Right lobe of liver (tissue), 6 donors: ENCODE results near the gene TWIST2. TPM values are rescaled to one million over a fixed set of nuclear protein-coding genes. Genes with fewer than 3 reads are reported as not detected.
A peak's percentile ranks its signal among the peaks of the same experiment; 100 is the strongest.

Experiments
- ATAC-seq, 4 donors: fragments of 200-7000 bp; cut with Tn5 transposase; one replicate each; pipeline ENCODE4 v1.9.1; 2020; ENCODE audit warnings: mild to moderate bottlenecking in 4 of 4, moderate library complexity in 4 of 4
- DNase-seq, 3 donors: peaks; one replicate each; pipeline ENCODE4 v3.0.0-alpha.2; 2020
- H3K27ac ChIP-seq, 3 donors: fragments of 200-600 bp; one replicate each; pipeline ENCODE4 v1.8.0; 2022
- H3K27me3 ChIP-seq, 2 donors: fragments of 200-600 bp; one replicate each; pipeline ENCODE4 v1.8.0; 2022
- H3K36me3 ChIP-seq, 4 donors: fragments of 200-600 bp; sonication (generic) in 1 of 4; one replicate each; pipeline versions ENCODE4 v1.5.1 to v1.8.0; 2017 to 2022; ENCODE audit warnings: control low read depth in 1 of 4
- H3K4me1 ChIP-seq, 4 donors: fragments of 200-600 bp; sonication (generic) in 1 of 4; one replicate each; pipeline versions ENCODE4 v1.5.1 to v1.8.0; 2017 to 2022; ENCODE audit warnings: control low read depth in 1 of 4
- H3K4me3 ChIP-seq, 3 donors: fragments of 200-600 bp; one replicate each; pipeline ENCODE4 v1.8.0; 2022
- H3K9me3 ChIP-seq, 4 donors: fragments of 200-600 bp; sonication (generic) in 1 of 4; one replicate each; pipeline versions ENCODE4 v1.5.1 to v1.8.0; 2017 to 2022; ENCODE audit warnings: control low read depth in 1 of 4
- CTCF ChIP-seq, 4 donors: fragments of 200-600 bp in 3 of 4; fragments of 450-650 bp in 1 of 4; IDR thresholded peaks; one replicate each; pipeline versions ENCODE4 v1.5.1 to v1.8.0; 2016 to 2022; ENCODE audit warnings: antibody characterized with exemption in 4 of 4, mild to moderate bottlenecking in 2 of 4
- POLR2A ChIP-seq: fragments of 450-650 bp; IDR thresholded peaks from one replicate; pipeline ENCODE4 v1.6.1; 2017; ENCODE audit warnings: antibody characterized with exemption, mild to moderate bottlenecking
- WGBS: methylation state at CpG from one replicate; pipeline ENCODE4 v1.1.6; 2018; ENCODE audit warnings: low coverage, low lambda C conversion rate; ENCODE audit not compliant: insufficient coverage; ENCODE audit errors: missing lambda C conversion rate; 5-methylcytosine and 5-hydroxymethylcytosine counted together
- intact Hi-C, 2 donors: fragments of 100-400 bp; cut with DNase I; formaldehyde crosslinking; loops; one replicate each; pipeline versions ENCODE4 v1.11.2 to v1.14.1; 2022
- total RNA-seq, 6 experiments: library from RNA; depleted of rRNA in 2 of 6; stranded (reverse); fragments of >200 nt in 2 of 6; fragmentation: NEBNext Ultra II Directional in 3 of 6; extraction: Animal tissue kit (Norgen Biotek cat#: 25700) in 3 of 6; gene quantifications; one replicate each; pipeline versions ENCODE4 v1.1.0 to v1.2.4, GENCODE V29; 2016 to 2023
- donor health status: DM: no; HTN: yes; CAD: no.
- donor health status: DM: no; HTN: no; CAD: no.
- donor health status: DM: no; HTN: no; CAD: no.
- donor health status: DM: no; HTN: yes; CAD: no.
- donor health status: DM: no; HTN: yes; CAD: no.

The TWIST2 gene
- total RNA-seq, 6 experiments from 2014 or later, result 0.15 to 0.56 (median 0.18) TPM; not detected in 3

GRCh38 chr2:238863749-238864206 lies 15.9 kb downstream of the TWIST2 start:
- no peaks in the 10 kb centered on the region for H3K9me3 ChIP-seq
- H3K36me3 ChIP-seq, result no peaks in the 10 kb centered on the region
- ATAC-seq, result no peak
- H3K27me3 ChIP-seq, result no peaks in the 10 kb centered on the region
- no peak for TF ChIP-seq POLR2A
- no peak for TF ChIP-seq CTCF (IDR thresholded peaks at IDR 0.05)
- H3K27ac ChIP-seq, result no peak overlapping the region
- no peak overlapping the region for H3K4me3 ChIP-seq
- intact Hi-C loops, result no loop called here
- WGBS, result 61% methylated on average over 8 of the region's 9 CpGs
- H3K4me1 ChIP-seq, result no peaks in the 10 kb centered on the region
- DNase-seq, result no peak

GRCh38 chr2:238864207-238865014 lies 16.5 kb downstream of the TWIST2 start:
- H3K4me1 ChIP-seq, result no peaks in the 10 kb centered on the region
- H3K9me3 ChIP-seq, result no peaks in the 10 kb centered on the region
- peak in 1 of 3 donors; percentile 66 for DNase-seq
- intact Hi-C loops, result no loop called here
- WGBS, result 30% methylated on average over 13 of the region's 29 CpGs
- no peaks in the 10 kb centered on the region for H3K36me3 ChIP-seq
- TF ChIP-seq CTCF (IDR thresholded peaks at IDR 0.05) (no peak), POLR2A (no peak)
- H3K4me3 ChIP-seq, result no peak overlapping the region
- peak overlapping the region in 1 of 3 donors; percentile 38 for H3K27ac ChIP-seq
- ATAC-seq, result peak; percentile 59 to 97 (median 77)
- H3K27me3 ChIP-seq, result no peaks in the 10 kb centered on the region

- WGBS, result 38% methylated on average over 4 of the region's 17 CpGs
- Histone ChIP-seq H3K27me3 (no peaks in the 10 kb centered on the region), H3K36me3 (no peaks in the 10 kb centered on the region), H3K4me1 (no peaks in the 10 kb centered on the region), H3K4me3 (no peak overlapping the region), H3K27ac (no peak overlapping the region), H3K9me3 (no peaks in the 10 kb centered on the region)
- DNase-seq, result no peak
- ATAC-seq, result no peak
- intact Hi-C loops, result no loop called here
- TF ChIP-seq CTCF (IDR thresholded peaks at IDR 0.05), result no peak
- TF ChIP-seq POLR2A, result no peak
Measured at GRCh38 chr2:238865015-238865719, 17.3 kb downstream of the TWIST2 start.

GRCh38 chr2:238865744-238866355 lies 18.0 kb downstream of the TWIST2 start:
- H3K27ac ChIP-seq, result no peak overlapping the region
- H3K27me3 ChIP-seq, result no peaks in the 10 kb centered on the region
- no peak for DNase-seq
- H3K36me3 ChIP-seq, result no peaks in the 10 kb centered on the region
- H3K4me1 ChIP-seq, result no peaks in the 10 kb centered on the region
- ATAC-seq, result no peak
- no peak overlapping the region for H3K4me3 ChIP-seq
- intact Hi-C loops, result no loop called here
- 87% methylated on average over 12 of the region's 15 CpGs for WGBS
- H3K9me3 ChIP-seq, result no peaks in the 10 kb centered on the region
- TF ChIP-seq POLR2A, result no peak
- no peak for TF ChIP-seq CTCF (IDR thresholded peaks at IDR 0.05)
